Endothelial cell of umbilical vein (primary cell): ENCODE results near the gene ACOX3.

Source experiments
- CTCF ChIP-seq, 2 donors: IDR thresholded peaks; 1 replicate in 1 of 2; 2 replicates in 1 of 2; pipeline ENCODE4 v1.5.1; 2011; ENCODE audit warnings: low read length in 2 of 2, mild to moderate bottlenecking in 2 of 2, moderate library complexity in 2 of 2, control low read depth in 1 of 2, inconsistent platforms in 1 of 2, low read depth in 1 of 2; ENCODE audit not compliant: insufficient read depth in 1 of 2; ENCODE audit errors: extremely low read depth in 1 of 2
- EZH2 ChIP-seq: IDR thresholded peaks from 2 replicates; pipeline ENCODE4 v1.6.1; 2012; ENCODE audit warnings: borderline replicate concordance, low read depth, mild to moderate bottlenecking, moderate library complexity, low read length, inconsistent platforms; ENCODE audit not compliant: severe bottlenecking
- JUN ChIP-seq: IDR thresholded peaks from 2 replicates; pipeline ENCODE4 v1.6.1; 2011; ENCODE audit warnings: borderline replicate concordance, low read depth; ENCODE audit not compliant: insufficient read length, insufficient read depth
- POLR2A ChIP-seq: IDR thresholded peaks from 2 replicates; pipeline ENCODE4 v1.6.1; 2012; ENCODE audit warnings: low read depth, mild to moderate bottlenecking, control low read depth, low read length

- no peak for TF ChIP-seq EZH2
- no peak for TF ChIP-seq CTCF (IDR thresholded peaks at IDR 0.05; ENCODE audit: extremely low read depth in 1 of 2, insufficient read depth in 1 of 2, low read depth in 1 of 2, low read length in 2 of 2)
- no peak for TF ChIP-seq JUN
- TF ChIP-seq POLR2A: no peak
Measured at GRCh38 chr4:8336412-8337075, 104.0 kb downstream of the ACOX3 start.
